Measurements from ENCODE around the gene ZGLP1.

- TF ChIP-seq CTCF (IDR thresholded peaks at IDR 0.05; ENCODE audit: low read length) = no peak
- TF ChIP-seq EZH2 (IDR thresholded peaks at IDR 0.05; ENCODE audit: borderline replicate concordance, low read length) = no peak
Observed at GRCh38 chr19:10274589-10274988, 35.0 kb downstream of the ZGLP1 start.

All from OCI-LY1 (cell line).